Gastrocnemius medialis (tissue), 4 donors: ENCODE results near the gene SLC36A1.

Experiments used
- POLR2A ChIP-seq, 2 donors: fragments of 450-650 bp; IDR thresholded peaks; one replicate each; pipeline ENCODE4 v1.6.1; 2017; ENCODE audit warnings: antibody characterized with exemption in 2 of 2, mild to moderate bottlenecking in 2 of 2, moderate library complexity in 2 of 2
- TF ChIP-seq, protein P1 (sequence below), 5 experiments: fragments of 450-650 bp in 3 of 5; fragments of 200-600 bp in 2 of 5; sonication (generic) in 2 of 5; IDR thresholded peaks in 4 of 5; conservative IDR thresholded peaks in 1 of 5; 1 replicate in 4 of 5; 2 replicates in 1 of 5; pipeline ENCODE4 v1.5.1; 2016 to 2019; ENCODE audit warnings: antibody characterized with exemption in 5 of 5, mild to moderate bottlenecking in 3 of 5, moderate library complexity in 3 of 5

DNA sequence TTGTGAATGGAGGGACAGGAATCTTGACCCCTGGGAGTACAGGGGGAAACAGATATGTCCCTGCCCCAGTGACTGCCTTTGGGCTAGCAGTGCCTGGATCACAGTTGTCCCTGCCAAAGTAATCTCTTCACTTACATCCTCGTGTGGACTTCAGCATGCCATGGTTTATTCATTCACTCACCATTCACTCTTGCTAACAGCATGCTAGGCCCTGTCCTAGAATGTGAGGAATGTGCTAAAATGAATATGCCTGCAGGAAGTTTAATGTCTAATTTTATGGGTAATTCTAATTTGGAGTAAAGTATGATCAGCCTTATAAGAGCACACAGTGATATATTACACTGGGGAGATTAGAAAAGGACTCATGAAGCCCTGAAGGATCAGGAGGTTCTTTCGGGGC lies 80.8 kb downstream of the SLC36A1 start:
- TF ChIP-seq, protein P1, sequence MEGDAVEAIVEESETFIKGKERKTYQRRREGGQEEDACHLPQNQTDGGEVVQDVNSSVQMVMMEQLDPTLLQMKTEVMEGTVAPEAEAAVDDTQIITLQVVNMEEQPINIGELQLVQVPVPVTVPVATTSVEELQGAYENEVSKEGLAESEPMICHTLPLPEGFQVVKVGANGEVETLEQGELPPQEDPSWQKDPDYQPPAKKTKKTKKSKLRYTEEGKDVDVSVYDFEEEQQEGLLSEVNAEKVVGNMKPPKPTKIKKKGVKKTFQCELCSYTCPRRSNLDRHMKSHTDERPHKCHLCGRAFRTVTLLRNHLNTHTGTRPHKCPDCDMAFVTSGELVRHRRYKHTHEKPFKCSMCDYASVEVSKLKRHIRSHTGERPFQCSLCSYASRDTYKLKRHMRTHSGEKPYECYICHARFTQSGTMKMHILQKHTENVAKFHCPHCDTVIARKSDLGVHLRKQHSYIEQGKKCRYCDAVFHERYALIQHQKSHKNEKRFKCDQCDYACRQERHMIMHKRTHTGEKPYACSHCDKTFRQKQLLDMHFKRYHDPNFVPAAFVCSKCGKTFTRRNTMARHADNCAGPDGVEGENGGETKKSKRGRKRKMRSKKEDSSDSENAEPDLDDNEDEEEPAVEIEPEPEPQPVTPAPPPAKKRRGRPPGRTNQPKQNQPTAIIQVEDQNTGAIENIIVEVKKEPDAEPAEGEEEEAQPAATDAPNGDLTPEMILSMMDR (IDR thresholded peaks at IDR 0.05 in 4 of 5, conservative IDR thresholded peaks at IDR 0.05 in 1 of 5), result no peak
- TF ChIP-seq POLR2A (IDR thresholded peaks at IDR 0.05), result no peak
